Uterus (tissue), 4 donors: ENCODE results near the gene FOXD4L1. TPM values are rescaled to one million over a fixed set of nuclear protein-coding genes. Genes with fewer than 3 reads are reported as not detected.
"Not testable (repeated sequence)": the region's sequence is repeated elsewhere in the genome, so short reads cannot be mapped to it uniquely, and the experiment has no call there.

Experiments used
- DNase-seq, 2 donors: peaks; one replicate each; pipeline ENCODE4 v3.0.0-alpha.2; 2019 to 2020
- H3K27ac ChIP-seq, 2 donors: fragments of 200-600 bp; sonication (generic); 1 replicate in 1 of 2; 2 replicates in 1 of 2; pipeline ENCODE4 v1.5.1; 2016 to 2018
- H3K27me3 ChIP-seq, 2 donors: fragments of 200-600 bp; sonication (generic); one replicate each; pipeline ENCODE4 v1.5.1; 2018 to 2019; ENCODE audit warnings: control low read depth in 1 of 2
- H3K36me3 ChIP-seq, 2 donors: fragments of 200-600 bp; sonication (generic); one replicate each; pipeline ENCODE4 v1.5.1; 2019; ENCODE audit warnings: control low read depth in 1 of 2
- H3K4me1 ChIP-seq, 2 donors: fragments of 200-600 bp; sonication (generic); one replicate each; pipeline ENCODE4 v1.5.1; 2018 to 2019; ENCODE audit warnings: control low read depth in 1 of 2
- H3K4me3 ChIP-seq, 2 donors: fragments of 200-600 bp; sonication (generic); 1 replicate in 1 of 2; 2 replicates in 1 of 2; pipeline ENCODE4 v1.5.1; 2018 to 2019; ENCODE audit warnings: mild to moderate bottlenecking in 1 of 2
- H3K9me3 ChIP-seq, 2 donors: fragments of 200-600 bp; sonication (generic); one replicate each; pipeline ENCODE4 v1.5.1; 2019; ENCODE audit warnings: control low read depth in 1 of 2
- POLR2A ChIP-seq, 2 donors: fragments of 450-650 bp; IDR thresholded peaks; one replicate each; pipeline ENCODE4 v1.6.1; 2016; ENCODE audit warnings: antibody characterized with exemption in 2 of 2, mild to moderate bottlenecking in 1 of 2, moderate library complexity in 1 of 2
- intact Hi-C: fragments of 100-400 bp; cut with DNase I; formaldehyde crosslinking; loops from one replicate; pipeline ENCODE4 v1.15.1; 2023; ENCODE audit warnings: low total_unique reads
- total RNA-seq, 4 donors: library from RNA; depleted of rRNA in 3 of 4; stranded (reverse); fragments of >200 nt in 3 of 4; gene quantifications; one replicate each; pipeline versions ENCODE4 v1.1.0 to v1.2.4, GENCODE V29; 2014 to 2023
- donor health status: DM: yes; HTN: yes; CAD: no.

Gene FOXD4L1
- total RNA-seq, 4 donors from 2014 or later: not detected

GRCh38 chr2:113532991-113533390, 34.5 kb downstream of the FOXD4L1 start:
- intact Hi-C loops, H3K36me3 ChIP-seq, DNase-seq, H3K27ac ChIP-seq, H3K27me3 ChIP-seq, H3K4me1 ChIP-seq, H3K4me3 ChIP-seq, H3K9me3 ChIP-seq: not testable (repeated sequence)

GRCh38 chr2:113536573-113536972, 38.1 kb downstream of the FOXD4L1 start:
- H3K27ac ChIP-seq, H3K4me1 ChIP-seq, DNase-seq, H3K9me3 ChIP-seq, intact Hi-C loops, H3K36me3 ChIP-seq, H3K4me3 ChIP-seq, H3K27me3 ChIP-seq: not testable (repeated sequence)

GRCh38 chr2:113540834-113541203, 42.4 kb downstream of the FOXD4L1 start:
- H3K27me3 ChIP-seq, H3K4me1 ChIP-seq, DNase-seq, intact Hi-C loops, H3K36me3 ChIP-seq, H3K9me3 ChIP-seq: not testable (repeated sequence)
- H3K4me3 ChIP-seq: peak overlapping the region in 1 of 2 donors; percentile 58
- peak overlapping the region; percentile 67 to 94 for H3K27ac ChIP-seq

GRCh38 chr2:113541204-113541975, 42.9 kb downstream of the FOXD4L1 start:
- intact Hi-C loops, H3K9me3 ChIP-seq, H3K27me3 ChIP-seq, H3K4me1 ChIP-seq, H3K36me3 ChIP-seq: not testable (repeated sequence)
- DNase-seq: peak; percentile 55 to 63
- H3K4me3 ChIP-seq: peak overlapping the region; percentile 53 to 58
- TF ChIP-seq POLR2A (IDR thresholded peaks at IDR 0.05): peak in 1 of 2 donors; percentile 48
- H3K27ac ChIP-seq: peak overlapping the region; percentile 92 to 94

GRCh38 chr2:113541976-113542485, 43.6 kb downstream of the FOXD4L1 start:
- H3K27me3 ChIP-seq, intact Hi-C loops, H3K9me3 ChIP-seq, H3K4me1 ChIP-seq, H3K36me3 ChIP-seq: not testable (repeated sequence)
- Histone ChIP-seq H3K4me3 (peak overlapping the region; percentile 53 to 58), H3K27ac (peak overlapping the region; percentile 92 to 94)
- DNase-seq: peak in 1 of 2 donors; percentile 28

GRCh38 chr2:113542529-113542928, 44.1 kb downstream of the FOXD4L1 start:
- intact Hi-C loops, H3K36me3 ChIP-seq, H3K27me3 ChIP-seq, H3K9me3 ChIP-seq, H3K4me1 ChIP-seq: not testable (repeated sequence)
- peak; percentile 39 to 53 for DNase-seq
- Histone ChIP-seq H3K4me3 (peak overlapping the region; percentile 53 to 58), H3K27ac (peak overlapping the region; percentile 92 to 94)

Other genes with a start within 250 kb of the FOXD4L1 start
- gene PAX8, start 219.7 kb upstream of the FOXD4L1 start, total RNA-seq: 10 to 100 TPM in 1 of 4 donors, 1 to 10 TPM in 3; 2.8 to 23.9 (median 6.0) TPM
- gene ZNG1B, start 61.0 kb upstream of the FOXD4L1 start, total RNA-seq: 10 to 100 TPM in 3 of 4 donors, 1 to 10 TPM in 1; 3.6 to 55.1 (median 28.3) TPM
- gene RABL2A, start 128.6 kb downstream of the FOXD4L1 start, total RNA-seq: 10 to 100 TPM in 3 of 4 donors, 1 to 10 TPM in 1; 1.8 to 39.3 (median 23.7) TPM